GM23338 (cell line): ENCODE data around the gene PTH1R. TPM values are rescaled to one million over a fixed set of nuclear protein-coding genes. Genes with fewer than 3 reads are reported as not detected.
A peak's percentile ranks its signal among the peaks of the same experiment; 100 is the strongest.

Source experiments
- ATAC-seq: fragments of 200-7000 bp; cut with Tn5 transposase; 3 replicates; pipeline ENCODE4 v1.9.1; 2020
- DNase-seq: peaks from one replicate; pipeline ENCODE4 v3.0.0-alpha.2; 2015; ENCODE audit warnings: low spot score
- H2AFZ ChIP-seq: fragments of 200-600 bp; sonication (generic); 2 replicates; pipeline ENCODE4 v1.8.0; 2016; ENCODE audit warnings: antibody characterized with exemption, mild to moderate bottlenecking, moderate library complexity
- H3F3A ChIP-seq: fragments of 200-600 bp; sonication (generic); replicated peaks from 2 replicates; pipeline ENCODE4 v1.8.0; 2017; ENCODE audit warnings: antibody characterized with exemption, mixed run types, low read depth
- H3K27ac ChIP-seq: fragments of 200-600 bp; sonication (generic); 2 replicates; pipeline ENCODE4 v1.6.1; 2016; ENCODE audit warnings: low read depth
- H3K27me3 ChIP-seq: fragments of 200-600 bp; sonication (generic); 2 replicates; pipeline ENCODE4 v1.8.0; 2016; ENCODE audit warnings: mild to moderate bottlenecking, mixed run types, moderate library complexity; ENCODE audit not compliant: insufficient read depth
- H3K36me3 ChIP-seq: fragments of 200-600 bp; sonication (generic); 2 replicates; pipeline ENCODE4 v1.8.0; 2016; ENCODE audit warnings: mild to moderate bottlenecking; ENCODE audit not compliant: insufficient read depth
- H3K4me1 ChIP-seq: fragments of 200-600 bp; sonication (generic); 2 replicates; pipeline ENCODE4 v1.8.0; 2016; ENCODE audit warnings: mild to moderate bottlenecking, moderate library complexity; ENCODE audit not compliant: insufficient read depth
- H3K4me2 ChIP-seq: fragments of 200-600 bp; sonication (generic); 2 replicates; pipeline ENCODE4 v1.7.1; 2017; ENCODE audit warnings: mixed run types
- H3K4me3 ChIP-seq: fragments of 200-600 bp; sonication (generic); 2 replicates; pipeline ENCODE4 v1.6.1; 2016; ENCODE audit warnings: mixed run types
- H3K79me2 ChIP-seq: fragments of 200-600 bp; sonication (generic); replicated peaks from 2 replicates; pipeline ENCODE4 v1.8.0; 2017; ENCODE audit warnings: mild to moderate bottlenecking; ENCODE audit not compliant: insufficient read depth
- H3K9me2 ChIP-seq: fragments of 200-600 bp; sonication (generic); 2 replicates; pipeline ENCODE4 v1.8.0; 2017; ENCODE audit not compliant: insufficient read depth
- H4K20me1 ChIP-seq: fragments of 200-600 bp; sonication (generic); replicated peaks from 2 replicates; pipeline ENCODE4 v1.8.0; 2017; ENCODE audit warnings: mild to moderate bottlenecking; ENCODE audit not compliant: insufficient read depth
- H3K27ac Mint-ChIP-seq: 2 replicates; pipeline ENCODE4 v1.8.0; 2020; ENCODE audit warnings: inconsistent platforms, mild to moderate bottlenecking, moderate library complexity, mixed read lengths
- H3K27me3 Mint-ChIP-seq: 3 replicates; pipeline ENCODE4 v1.8.0; 2022; ENCODE audit warnings: low read depth, mild to moderate bottlenecking, moderate library complexity, mixed read lengths, inconsistent platforms; ENCODE audit not compliant: insufficient read depth, poor library complexity
- H3K36me3 Mint-ChIP-seq: 3 replicates; pipeline ENCODE4 v1.8.0; 2021; ENCODE audit warnings: low read depth, mild to moderate bottlenecking, inconsistent platforms, moderate library complexity, mixed read lengths
- H3K4me1 Mint-ChIP-seq: 3 replicates; pipeline ENCODE4 v1.8.0; 2020; ENCODE audit warnings: mild to moderate bottlenecking, inconsistent platforms, mixed read lengths
- H3K4me3 Mint-ChIP-seq: 3 replicates; pipeline ENCODE4 v1.8.0; 2021; ENCODE audit warnings: moderate library complexity, mild to moderate bottlenecking, inconsistent platforms, mixed read lengths
- H3K9me3 Mint-ChIP-seq: 3 replicates; pipeline ENCODE4 v1.8.0; 2020; ENCODE audit warnings: moderate library complexity, mild to moderate bottlenecking, inconsistent platforms, mixed read lengths
- CREB1 ChIP-seq: fragments of 250-450 bp; sonication (Bioruptor Pico); IDR thresholded peaks from 2 replicates; pipeline ENCODE4 v1.5.0; 2020; ENCODE audit warnings: low read depth, mild to moderate bottlenecking, moderate library complexity
- CTCF ChIP-seq, 2 experiments: fragments of 200-600 bp in 1 of 2; sonication (generic) in 1 of 2; conservative IDR thresholded peaks; 2 replicates each; pipeline versions ENCODE4 v1.5.1 to v1.6.1; 2016 to 2017; ENCODE audit warnings: antibody characterized with exemption in 2 of 2, low read depth in 2 of 2, mild to moderate bottlenecking in 2 of 2, moderate library complexity in 1 of 2
- EZH2 ChIP-seq: fragments of 200-600 bp; sonication (generic); IDR thresholded peaks from one replicate; pipeline ENCODE4 v1.8.0; 2017; ENCODE audit warnings: antibody characterized with exemption, mild to moderate bottlenecking, low read depth; ENCODE audit not compliant: unreplicated experiment
- EZH2phosphoT487 ChIP-seq: fragments of 200-600 bp; sonication (generic); IDR thresholded peaks from one replicate; pipeline ENCODE4 v1.8.1; 2018; ENCODE audit warnings: antibody characterized with exemption; ENCODE audit not compliant: unreplicated experiment
- NANOG ChIP-seq: IDR thresholded peaks from 2 replicates; pipeline ENCODE4 v1.6.1; 2016; ENCODE audit warnings: antibody characterized with exemption, borderline replicate concordance
- POLR2AphosphoS5 ChIP-seq: IDR thresholded peaks from 2 replicates; pipeline ENCODE4 v1.6.1; 2016; ENCODE audit warnings: antibody characterized with exemption, low read depth
- STAT1 ChIP-seq: IDR thresholded peaks from one replicate; pipeline ENCODE4 v1.6.1; 2016; ENCODE audit warnings: antibody characterized with exemption; ENCODE audit not compliant: unreplicated experiment
- ZNF114 ChIP-seq: fragments of 250-450 bp; sonication (Bioruptor Pico); IDR thresholded peaks from 2 replicates; pipeline ENCODE4 v1.5.0; 2020; ENCODE audit warnings: mild to moderate bottlenecking, moderate library complexity
- ZNF331 ChIP-seq: fragments of 250-450 bp; sonication (Bioruptor Pico); IDR thresholded peaks from 2 replicates; pipeline ENCODE4 v1.5.0; 2020; ENCODE audit warnings: low read depth, mild to moderate bottlenecking, moderate library complexity
- ZNF462 ChIP-seq: fragments of 250-450 bp; sonication (Bioruptor Pico); IDR thresholded peaks from 2 replicates; pipeline ENCODE4 v1.5.0; 2020; ENCODE audit warnings: mild to moderate bottlenecking, moderate library complexity
- polyA plus RNA-seq: library from polyadenylated mRNA; unstranded; fragments of >200 nt; fragmentation: Nextera tagmentation; extraction: Ambion mirVana; gene quantifications from 2 replicates; pipeline ENCODE4 v1.2.1, GENCODE V29; 2016
- total RNA-seq: library from RNA; depleted of rRNA; stranded (reverse); fragments of >200 nt; shearing (Covaris generic); gene quantifications from 2 replicates; pipeline ENCODE4 v1.2.3, GENCODE V29; 2014
- TF ChIP-seq, protein P1 (sequence below): IDR thresholded peaks from one replicate; pipeline ENCODE4 v1.6.1; 2018; ENCODE audit warnings: antibody characterized with exemption; ENCODE audit not compliant: unreplicated experiment
- TF ChIP-seq, protein P2 (sequence below): IDR thresholded peaks from 2 replicates; pipeline ENCODE4 v1.6.1; 2016; ENCODE audit warnings: antibody characterized with exemption

Gene PTH1R
- total and polyA plus RNA-seq, 2 experiments from 2014 or later: 1.3 to 1.9 TPM

- TF ChIP-seq ZNF114 (CRISPR knock-in tag) (no peak), POLR2AphosphoS5 (no peak), EZH2 (no peak), NANOG (no peak), CREB1 (no peak), CTCF (conservative IDR thresholded peaks at IDR 0.05; ENCODE audit: low read depth in 2 of 2) (no peak), ZNF331 (CRISPR knock-in tag) (no peak), EZH2phosphoT487 (no peak), STAT1 (no peak)
- TF ChIP-seq, protein P1, sequence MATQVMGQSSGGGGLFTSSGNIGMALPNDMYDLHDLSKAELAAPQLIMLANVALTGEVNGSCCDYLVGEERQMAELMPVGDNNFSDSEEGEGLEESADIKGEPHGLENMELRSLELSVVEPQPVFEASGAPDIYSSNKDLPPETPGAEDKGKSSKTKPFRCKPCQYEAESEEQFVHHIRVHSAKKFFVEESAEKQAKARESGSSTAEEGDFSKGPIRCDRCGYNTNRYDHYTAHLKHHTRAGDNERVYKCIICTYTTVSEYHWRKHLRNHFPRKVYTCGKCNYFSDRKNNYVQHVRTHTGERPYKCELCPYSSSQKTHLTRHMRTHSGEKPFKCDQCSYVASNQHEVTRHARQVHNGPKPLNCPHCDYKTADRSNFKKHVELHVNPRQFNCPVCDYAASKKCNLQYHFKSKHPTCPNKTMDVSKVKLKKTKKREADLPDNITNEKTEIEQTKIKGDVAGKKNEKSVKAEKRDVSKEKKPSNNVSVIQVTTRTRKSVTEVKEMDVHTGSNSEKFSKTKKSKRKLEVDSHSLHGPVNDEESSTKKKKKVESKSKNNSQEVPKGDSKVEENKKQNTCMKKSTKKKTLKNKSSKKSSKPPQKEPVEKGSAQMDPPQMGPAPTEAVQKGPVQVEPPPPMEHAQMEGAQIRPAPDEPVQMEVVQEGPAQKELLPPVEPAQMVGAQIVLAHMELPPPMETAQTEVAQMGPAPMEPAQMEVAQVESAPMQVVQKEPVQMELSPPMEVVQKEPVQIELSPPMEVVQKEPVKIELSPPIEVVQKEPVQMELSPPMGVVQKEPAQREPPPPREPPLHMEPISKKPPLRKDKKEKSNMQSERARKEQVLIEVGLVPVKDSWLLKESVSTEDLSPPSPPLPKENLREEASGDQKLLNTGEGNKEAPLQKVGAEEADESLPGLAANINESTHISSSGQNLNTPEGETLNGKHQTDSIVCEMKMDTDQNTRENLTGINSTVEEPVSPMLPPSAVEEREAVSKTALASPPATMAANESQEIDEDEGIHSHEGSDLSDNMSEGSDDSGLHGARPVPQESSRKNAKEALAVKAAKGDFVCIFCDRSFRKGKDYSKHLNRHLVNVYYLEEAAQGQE: no peak
- TF ChIP-seq, protein P2, sequence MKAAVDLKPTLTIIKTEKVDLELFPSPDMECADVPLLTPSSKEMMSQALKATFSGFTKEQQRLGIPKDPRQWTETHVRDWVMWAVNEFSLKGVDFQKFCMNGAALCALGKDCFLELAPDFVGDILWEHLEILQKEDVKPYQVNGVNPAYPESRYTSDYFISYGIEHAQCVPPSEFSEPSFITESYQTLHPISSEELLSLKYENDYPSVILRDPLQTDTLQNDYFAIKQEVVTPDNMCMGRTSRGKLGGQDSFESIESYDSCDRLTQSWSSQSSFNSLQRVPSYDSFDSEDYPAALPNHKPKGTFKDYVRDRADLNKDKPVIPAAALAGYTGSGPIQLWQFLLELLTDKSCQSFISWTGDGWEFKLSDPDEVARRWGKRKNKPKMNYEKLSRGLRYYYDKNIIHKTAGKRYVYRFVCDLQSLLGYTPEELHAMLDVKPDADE: no peak
Observed at GRCh38 chr3:46883830-46884185, 6.3 kb downstream of the PTH1R start (continued).

DNA sequence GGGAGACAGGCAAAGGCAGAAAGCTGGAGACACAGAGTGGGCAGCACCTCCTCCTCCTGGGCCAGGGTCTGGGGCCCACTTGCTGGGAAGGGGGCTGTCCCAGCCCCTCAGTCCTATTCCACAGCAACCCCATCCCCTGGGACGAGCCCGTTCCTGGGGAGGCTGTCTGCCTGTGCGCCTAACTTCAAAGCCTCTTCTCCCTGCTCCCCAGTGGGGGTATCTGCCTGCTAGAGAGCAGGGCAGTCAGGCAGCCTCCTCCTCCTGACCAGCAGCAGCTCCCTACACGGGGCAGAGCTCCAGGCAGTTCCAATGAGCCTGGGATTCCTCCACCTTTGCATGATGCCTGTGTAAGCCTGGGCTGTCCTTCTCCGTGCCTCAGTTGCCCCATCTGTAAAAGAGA lies 6.9 kb downstream of the PTH1R start:
- DNase-seq (no peak), ATAC-seq (no peak)
- Mint-ChIP-seq H3K36me3 (no peaks in the 10 kb centered on the region; the same call in 2 of the 3 replicates), H3K27me3 (peaks cover 83% of the 10 kb centered on the region), H3K9me3 (no peaks in the 10 kb centered on the region), H3K27ac (no peak overlapping the region), H3K4me3 (peak overlapping the region; percentile 69; the same call in 1 of the 3 replicates), H3K4me1 (peaks cover 21% of the 10 kb centered on the region)
- peak overlapping the region; percentile 61; the same call in 1 of the 2 replicates for H3K4me3 ChIP-seq
- H3K27ac ChIP-seq: no peak overlapping the region
- H4K20me1 ChIP-seq: no peaks in the 10 kb centered on the region
- H3F3A ChIP-seq: no peaks in the 10 kb centered on the region
- H2AFZ ChIP-seq: no peak overlapping the region
- peaks cover 83% of the 10 kb centered on the region for H3K27me3 ChIP-seq
- H3K79me2 ChIP-seq: no peaks in the 10 kb centered on the region
- H3K9me2 ChIP-seq: no peaks in the 10 kb centered on the region
- no peaks in the 10 kb centered on the region for H3K36me3 ChIP-seq
- peaks cover 39% of the 10 kb centered on the region for H3K4me1 ChIP-seq
- peak overlapping the region; percentile 89; the same call in 1 of the 2 replicates for H3K4me2 ChIP-seq
- TF ChIP-seq ZNF462 (CRISPR knock-in tag) (no peak), POLR2AphosphoS5 (no peak), NANOG (no peak), EZH2phosphoT487 (no peak), ZNF114 (CRISPR knock-in tag) (no peak)
- TF ChIP-seq, protein P2: no peak
